HG02938 (cell line): ENCODE measurements around the gene GRWD1.
"Not testable (repeated sequence)": the region's sequence is repeated elsewhere in the genome, so short reads cannot be mapped to it uniquely, and the experiment has no call there.

Experiments used
- ATAC-seq: cut with Tn5 transposase; IDR thresholded peaks from one replicate; pipeline ENCODE4 v1.9.1; 2021; ENCODE audit warnings: mild to moderate bottlenecking, moderate library complexity; ENCODE audit not compliant: unreplicated experiment

GRWD1 gene

DNA sequence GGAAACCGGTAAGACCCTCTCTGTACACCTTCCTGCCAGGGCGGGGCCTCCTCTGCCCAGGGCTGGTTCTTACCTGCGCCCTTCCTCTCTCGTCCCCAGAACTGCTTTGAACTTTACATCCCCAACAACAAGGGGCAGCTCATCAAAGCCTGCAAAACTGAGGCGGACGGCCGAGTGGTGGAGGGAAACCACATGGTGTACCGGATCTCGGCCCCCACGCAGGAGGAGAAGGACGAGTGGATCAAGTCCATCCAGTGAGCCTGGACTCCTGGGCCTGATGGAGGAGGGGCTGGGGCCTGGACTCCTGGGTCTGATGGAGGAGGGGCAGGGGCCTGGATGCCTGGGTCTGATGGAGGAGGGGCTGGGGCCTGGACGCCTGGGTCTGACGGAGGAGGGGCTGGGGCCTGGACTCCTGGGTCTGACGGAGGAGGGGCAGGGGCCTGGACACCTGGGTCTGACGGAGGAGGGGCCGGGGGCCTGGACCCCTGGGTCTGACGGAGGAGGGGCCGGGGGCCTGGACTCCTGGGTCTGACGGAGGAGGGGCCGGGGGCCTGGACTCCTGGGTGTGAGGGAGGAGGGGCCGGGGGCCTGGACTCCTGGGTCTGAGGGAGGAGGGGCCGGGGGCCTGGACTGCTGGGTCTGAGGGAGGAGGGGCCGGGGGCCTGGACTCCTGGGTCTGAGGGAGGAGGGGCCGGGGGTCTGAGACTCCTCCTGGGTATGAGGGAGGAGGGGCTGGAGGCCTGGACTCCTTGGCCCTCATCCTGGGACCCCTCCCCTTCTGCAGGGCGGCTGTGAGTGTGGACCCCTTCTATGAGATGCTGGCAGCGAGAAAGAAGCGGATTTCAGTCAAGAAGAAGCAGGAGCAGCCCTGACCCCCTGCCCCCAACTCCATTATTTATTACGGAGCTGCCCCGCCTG lies 32.8 kb downstream of the GRWD1 start:
- ATAC-seq, result no peak

DNA sequence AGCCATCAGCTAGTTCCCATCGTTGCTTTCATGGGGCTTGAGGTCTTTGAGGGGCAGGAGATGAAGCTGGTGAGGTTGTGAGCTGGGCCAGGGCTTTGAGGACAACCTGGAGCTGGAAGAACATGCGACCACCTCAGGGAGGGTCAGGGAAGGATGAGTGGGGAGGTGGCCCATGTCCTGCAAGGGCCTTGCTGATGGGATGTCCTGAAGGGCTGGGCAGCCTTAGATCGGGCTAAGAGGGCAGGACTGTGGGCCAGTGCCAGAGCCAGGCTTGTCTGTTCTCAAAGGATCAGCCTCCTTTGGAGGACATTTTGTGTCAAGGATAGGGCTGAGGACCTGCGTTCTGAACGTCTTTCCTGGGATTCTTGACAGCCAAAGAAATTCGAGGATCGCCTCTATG lies 33.9 kb downstream of the GRWD1 start:
- ATAC-seq, result no peak

DNA sequence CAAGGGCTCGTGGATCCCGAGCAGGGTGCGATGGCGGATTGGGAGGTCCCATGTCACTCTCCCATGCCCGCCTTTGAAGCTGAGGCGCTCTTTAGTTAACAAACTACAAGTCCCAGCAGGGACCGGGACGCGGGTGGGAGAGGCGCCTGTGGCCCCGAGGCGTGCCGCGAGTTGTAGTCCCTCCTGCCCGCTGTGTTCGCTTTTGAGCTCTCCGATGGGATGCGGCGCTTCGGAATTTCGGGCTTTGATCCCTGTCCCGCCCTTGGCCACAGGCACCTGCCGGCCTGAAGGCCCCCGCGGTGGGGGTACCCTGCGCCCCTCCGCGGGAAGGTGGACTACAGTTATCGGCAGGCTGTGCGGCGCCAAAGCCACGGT lies 34.4 kb downstream of the GRWD1 start:
- no peak for ATAC-seq

DNA sequence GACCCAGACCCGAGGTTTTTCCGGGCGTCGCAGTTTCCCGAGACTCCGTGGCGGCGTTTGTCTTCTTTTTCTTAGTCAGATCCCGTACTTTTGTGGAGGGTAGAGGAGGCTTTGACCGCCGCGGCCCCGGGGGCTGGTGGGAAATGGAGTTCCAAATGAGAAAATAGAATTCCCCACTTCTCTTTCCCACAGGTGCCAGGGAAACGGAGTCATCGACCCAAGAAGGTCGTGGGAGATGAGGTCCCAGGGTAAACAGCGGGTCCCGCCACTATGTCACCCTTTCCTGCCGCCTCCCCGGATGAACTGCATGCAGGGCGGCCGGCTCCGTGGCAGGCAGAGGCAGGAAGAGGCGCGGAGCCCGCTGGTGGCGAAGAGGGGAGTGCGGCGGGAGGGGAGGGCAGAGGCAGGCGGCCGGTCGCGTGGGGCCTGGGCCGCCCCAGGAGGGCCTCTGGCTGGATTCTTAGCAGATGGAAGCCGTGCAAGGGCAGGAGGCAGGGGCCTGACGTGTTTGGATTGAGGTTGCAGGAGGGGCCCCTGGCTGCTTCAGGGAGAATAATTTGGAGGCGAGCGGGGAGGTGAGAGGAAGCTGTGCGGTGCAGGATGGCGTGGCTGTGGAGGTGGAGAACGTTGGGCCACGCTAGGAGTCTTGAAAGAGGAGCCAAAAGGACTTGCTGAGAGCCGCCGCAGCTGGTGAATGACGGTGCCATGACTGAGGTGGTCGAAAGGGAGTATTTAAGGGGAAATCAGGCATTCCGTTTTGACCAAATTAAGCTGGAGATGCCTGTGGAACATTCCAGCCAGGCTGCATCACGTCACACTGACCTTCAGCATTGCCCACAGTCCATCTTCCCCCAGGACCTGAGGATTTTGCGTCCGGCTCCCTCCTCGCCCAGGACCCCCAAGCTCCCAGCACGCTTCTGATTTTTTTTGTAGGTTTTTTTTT lies 35.0 kb downstream of the GRWD1 start:
- no peak for ATAC-seq

DNA sequence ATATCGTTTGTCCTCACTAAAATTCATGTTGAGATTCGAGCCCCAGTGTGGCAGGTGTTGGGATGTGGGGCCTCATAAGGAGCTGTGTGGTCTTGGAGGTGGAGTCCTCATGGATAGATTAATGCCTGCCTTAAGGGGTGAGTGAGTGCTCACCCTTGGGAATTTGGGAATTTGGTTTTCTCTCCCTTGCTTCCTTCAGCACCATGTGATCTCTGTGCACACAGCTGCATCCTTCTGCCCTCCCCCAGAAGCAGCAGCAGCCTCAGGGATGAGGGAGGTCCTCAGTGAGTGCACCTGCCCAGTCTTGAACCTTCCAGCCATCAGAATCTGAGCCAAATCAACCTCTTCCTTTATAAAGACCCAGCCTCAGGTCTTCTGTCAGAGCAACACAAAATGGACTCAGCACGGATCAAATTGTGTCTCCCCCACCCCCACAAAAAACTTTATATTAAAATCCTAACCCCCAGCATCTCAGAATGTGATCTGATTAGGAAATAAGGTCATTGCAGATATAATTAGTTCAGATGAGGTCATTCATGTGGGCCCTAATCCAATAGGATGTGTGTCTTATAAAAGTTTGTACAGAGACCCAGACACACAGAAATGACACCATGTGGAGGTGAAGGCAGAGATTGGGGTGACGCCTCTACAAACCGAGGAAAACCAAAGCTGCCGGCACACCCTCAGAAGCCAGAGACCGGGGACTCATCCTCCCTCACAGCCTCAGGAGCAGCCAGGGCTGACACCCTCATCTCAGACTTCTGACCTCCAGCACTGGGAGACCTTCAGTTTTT lies 36.3 kb downstream of the GRWD1 start:
- ATAC-seq, result no peak

DNA sequence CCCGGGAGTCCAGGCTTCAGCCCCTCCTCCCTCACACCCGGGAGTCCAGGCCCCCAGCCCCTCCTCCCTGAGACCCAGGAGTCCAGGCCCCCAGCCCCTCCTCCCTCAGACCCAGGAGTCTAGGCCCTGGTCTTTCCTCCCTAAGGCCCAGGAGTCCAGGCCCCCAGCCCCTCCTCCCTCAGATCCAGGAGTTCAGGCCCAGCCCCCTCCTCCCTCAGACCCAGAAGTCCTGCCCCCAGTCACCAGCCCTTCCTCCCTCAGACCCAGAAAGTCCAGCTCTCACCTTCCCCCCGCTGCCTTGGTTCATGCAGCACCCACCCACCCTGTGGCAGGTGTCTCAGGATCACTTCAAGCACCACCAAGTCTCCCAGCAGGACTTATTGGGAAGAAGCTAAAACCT lies 37.5 kb downstream of the GRWD1 start:
- no peak for ATAC-seq

DNA sequence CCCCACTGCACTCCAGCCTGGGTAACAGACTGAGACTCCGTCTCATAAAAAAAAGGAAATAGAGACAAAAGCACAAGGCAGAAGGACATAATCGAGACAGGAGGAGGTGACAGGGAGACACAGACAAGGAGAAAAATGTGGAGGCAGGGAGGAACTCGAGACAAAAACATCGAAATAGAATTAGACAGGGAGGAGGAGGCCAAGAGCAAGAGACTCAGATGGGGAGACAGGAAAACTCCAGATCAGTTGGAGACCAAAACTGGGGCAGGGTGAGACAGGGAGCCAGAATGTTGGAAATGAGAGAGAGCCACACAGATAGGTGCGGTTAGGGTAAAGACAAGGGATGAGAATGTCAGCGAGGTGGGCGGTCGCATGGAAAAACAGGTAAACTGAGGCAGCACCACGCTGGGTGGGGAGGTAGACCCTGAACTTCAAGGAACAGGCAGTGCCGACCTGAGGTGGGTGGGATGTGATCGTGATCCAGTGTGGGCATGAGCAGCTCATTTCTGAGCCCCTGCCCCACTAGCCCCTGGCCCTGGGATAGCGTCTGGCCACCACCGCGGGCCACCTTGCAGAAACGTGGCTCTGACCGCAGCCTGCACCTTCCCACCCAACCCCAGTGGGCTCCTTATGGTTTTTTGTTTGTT lies 38.6 kb downstream of the GRWD1 start:
- no peak for ATAC-seq

DNA sequence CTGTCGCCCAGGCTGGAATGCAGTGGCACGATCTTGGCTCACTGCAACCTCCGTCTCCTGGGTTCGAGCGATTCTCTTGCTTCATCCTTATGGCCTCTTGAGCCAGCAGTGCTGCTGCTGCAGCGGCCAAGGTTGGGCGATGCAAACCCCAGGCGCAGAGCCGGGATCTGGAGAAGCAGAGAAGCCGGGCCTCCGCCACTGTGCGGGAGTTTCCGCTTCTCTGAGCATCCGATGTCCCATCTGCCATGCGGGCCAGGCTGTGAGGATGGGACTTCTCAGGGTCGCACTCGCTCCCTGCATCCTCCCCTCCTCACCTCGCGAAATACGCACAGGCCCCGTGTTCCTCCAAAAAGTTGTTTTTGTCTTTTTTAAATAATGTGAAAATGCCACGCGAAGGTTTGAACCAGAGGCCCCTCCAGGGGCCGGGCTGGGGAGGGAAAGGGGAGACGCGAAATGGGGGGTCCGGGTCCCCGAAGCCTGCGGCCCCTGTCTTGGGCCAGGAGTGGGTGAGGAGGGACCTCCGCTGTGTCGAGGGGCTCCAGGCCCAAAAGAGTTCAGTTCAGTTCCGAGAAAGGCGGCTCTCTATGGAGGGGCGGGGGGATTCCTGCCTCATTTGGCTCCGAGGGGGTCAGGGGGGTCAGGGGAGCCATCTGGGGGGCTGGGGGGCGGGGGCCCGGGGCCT lies 39.3 kb downstream of the GRWD1 start:
- no peak for ATAC-seq

DNA sequence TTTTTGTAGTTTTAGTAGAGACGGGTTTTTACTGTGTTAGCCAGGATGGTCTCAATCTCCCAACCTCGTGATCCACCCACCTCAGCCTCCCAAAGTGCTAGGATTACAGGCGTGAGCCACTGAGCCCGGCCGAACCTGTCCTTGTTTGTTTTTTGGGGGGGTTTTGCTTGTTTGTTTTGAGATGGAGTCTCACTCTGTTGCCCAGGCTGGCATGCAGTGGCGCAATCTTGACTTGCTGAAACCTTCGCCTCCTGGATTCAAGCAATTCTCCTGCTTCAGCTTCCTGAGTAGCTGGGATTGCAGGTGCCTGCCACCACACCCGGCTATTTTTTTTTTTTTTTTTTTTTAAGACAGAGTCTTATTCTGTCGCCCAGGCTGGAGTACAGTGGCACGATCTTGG lies 40.9 kb downstream of the GRWD1 start:
- ATAC-seq, result not testable (repeated sequence)

DNA sequence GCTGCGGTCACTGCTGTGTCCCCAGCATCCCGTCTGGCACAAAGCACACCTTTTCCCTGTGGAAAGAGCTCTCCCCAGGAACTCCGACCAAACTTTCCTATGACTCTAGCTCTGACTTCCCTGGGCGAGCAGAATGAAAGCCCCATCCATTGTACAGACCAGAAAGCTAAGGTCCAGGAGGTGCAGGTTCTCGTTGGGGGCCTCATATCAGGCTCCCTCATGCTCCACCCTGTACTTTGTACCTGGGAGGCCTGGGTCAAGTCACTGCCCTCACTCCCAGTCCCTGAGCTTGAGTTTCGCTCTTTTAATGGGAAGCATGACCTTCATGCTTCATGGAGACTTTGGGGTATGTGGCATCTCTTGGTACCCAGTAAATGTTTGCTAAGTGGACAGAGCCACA lies 41.8 kb downstream of the GRWD1 start:
- ATAC-seq, result no peak

DNA sequence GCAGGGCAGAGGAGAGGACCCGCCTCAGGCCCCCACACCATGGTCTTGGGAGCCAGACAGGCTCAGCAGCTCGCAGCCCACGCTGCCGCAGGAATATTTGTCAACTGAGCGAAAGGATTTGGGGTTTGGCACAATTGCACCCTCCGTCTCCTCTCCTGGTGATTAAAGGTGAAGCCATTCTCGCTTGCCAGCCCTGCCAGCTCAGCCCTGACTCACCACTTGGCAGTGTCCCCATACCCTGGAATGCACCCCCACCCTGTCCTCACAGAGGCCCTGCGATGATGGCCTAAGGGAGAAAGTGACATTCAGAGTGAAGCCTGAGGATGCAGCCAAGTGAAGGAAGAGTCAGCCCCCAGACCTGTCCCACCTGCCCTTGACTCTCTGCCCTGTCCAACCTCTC lies 42.2 kb downstream of the GRWD1 start:
- no peak for ATAC-seq

DNA sequence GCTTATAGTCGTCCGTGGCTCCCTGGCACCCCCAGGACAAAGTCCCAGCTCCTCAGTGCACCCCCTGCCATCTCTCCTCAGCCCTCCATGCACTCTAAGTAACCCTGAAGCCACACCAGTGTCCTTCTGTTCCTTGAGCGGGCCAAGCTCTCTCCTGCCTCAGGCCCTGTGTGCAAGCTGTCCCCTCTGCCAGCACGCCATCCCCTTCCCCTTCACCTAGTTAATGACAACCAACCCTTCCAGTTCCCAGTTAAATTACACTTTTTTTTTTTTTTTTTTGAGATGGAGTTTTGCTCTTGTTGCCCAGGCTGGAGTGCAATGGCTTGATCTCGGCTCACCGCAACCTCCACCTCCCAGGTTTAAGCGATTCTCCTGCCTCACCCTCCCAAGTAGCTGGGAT lies 42.7 kb downstream of the GRWD1 start:
- ATAC-seq, result not testable (repeated sequence)

DNA sequence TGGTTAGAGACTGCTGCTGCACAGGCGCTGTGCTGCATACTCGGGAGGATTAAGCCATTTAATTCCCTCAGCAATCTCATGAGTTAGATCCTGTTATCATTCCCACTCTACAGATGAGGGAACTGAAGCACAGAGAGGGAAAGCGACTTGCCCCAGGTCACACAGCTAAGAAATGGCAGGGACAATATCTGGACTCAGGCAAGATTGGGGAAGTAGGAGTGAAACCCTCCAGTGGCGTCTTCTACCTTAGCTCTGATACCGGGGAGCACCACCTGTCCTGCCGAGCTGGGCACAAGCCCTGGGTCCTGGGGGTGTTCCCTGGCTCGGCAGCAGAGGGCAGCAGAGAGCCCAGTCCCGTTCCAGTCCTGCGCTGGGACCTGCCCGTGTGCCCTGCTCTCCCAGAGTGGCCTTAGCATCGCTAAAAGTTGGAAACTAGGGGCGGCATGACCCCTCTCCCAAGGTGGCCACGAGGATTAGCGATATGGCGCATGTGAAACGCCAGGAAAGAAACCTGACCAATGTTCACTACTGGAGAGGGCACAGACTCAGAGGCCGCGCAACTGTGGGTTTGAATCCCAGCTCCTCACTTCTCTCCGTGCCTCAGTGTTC lies 43.9 kb downstream of the GRWD1 start:
- no peak for ATAC-seq

DNA sequence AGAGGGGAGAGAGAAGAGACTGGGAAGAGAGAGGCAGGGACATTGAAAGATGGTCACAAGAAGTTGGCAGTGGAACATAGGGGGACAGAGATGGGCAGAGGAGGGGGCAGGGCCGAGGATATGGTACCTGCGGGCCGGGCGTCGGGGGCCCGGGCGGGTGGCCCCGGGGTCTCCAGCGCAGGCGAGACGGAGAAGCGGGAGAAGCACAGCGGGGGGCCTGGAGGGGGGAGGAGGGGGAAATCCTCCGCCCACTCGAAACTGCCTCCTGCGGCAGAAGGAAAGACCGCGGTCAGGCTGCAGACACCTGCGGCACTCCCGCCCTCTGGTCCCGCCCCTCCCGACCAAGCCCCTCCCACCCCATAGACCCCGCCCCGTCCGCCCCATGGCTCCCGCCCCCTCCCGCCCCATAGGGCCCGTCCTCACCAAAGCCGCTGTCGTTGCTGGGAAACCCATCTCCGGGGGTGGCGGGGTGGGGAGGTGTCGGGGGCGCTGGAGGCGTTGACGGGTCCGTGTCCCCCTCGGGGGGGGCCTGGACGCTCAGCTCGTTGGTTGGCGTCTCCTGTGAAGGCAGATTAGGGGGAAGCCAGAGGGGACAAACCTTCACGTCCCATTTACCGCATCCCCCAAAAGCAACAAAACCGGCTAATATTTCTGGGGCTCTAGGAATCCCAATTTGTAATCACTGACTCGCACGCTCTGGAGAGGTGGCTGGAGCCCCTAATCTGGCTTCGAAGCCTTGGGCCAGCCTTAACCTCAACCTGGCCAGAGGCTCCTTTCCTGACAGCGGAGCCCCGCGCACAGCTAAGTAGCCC lies 45.4 kb downstream of the GRWD1 start:
- ATAC-seq, result no peak

DNA sequence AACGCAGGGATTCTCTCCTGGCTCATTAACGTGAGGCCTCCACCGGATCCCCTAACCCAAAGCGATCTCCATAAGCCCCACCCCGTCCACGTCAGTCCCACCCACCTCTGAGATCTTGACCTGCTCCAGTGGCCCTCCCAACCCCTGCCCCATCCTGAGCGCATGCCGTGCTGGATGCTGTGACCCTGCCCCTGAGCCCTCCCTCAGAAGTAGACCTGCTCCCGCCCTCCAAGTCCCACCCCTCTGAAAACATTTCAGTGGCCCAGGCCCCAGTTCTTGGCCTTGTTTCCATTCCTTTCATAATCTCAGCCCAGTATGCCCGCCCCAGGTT lies 46.0 kb downstream of the GRWD1 start:
- no peak for ATAC-seq

DNA sequence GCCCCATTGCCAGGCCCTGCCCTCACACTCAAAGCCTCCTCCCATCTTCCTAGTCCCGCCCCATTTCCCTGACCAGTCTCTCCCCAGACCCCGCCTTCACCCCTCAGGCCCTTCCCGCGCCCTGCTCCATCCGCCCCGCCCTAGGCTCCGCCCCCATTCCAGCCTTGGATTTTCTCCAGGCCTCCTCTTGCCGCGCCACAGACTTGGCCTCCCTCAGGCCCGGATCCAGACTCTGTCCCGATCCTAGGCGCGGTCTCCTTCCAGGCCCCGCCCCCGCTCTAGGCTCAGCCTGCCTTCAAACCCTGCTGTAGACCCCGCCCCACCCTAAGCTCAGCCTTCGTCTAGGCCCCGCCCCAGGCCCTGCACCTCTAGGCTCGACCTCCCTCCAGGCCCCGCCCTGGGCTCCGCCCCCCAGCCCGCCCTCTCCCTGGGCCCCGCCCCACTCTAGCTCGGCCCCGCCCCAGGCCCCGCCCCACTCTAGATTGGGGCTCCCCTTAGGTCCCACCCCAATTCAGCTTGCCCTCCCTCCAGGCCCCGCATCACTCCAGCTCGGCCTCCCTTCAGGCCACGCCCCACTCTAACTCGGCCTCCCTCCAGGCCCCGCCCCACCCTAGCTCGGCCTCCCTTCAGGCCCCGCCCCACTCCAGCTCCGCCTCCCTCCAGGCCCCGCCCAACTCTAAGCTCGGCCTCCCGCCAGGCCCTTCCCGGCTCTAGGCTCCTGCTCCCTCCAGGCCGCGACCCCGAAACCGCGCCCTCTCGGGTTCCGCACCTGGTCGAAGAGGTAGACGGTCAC lies 47.3 kb downstream of the GRWD1 start:
- ATAC-seq, result no peak

DNA sequence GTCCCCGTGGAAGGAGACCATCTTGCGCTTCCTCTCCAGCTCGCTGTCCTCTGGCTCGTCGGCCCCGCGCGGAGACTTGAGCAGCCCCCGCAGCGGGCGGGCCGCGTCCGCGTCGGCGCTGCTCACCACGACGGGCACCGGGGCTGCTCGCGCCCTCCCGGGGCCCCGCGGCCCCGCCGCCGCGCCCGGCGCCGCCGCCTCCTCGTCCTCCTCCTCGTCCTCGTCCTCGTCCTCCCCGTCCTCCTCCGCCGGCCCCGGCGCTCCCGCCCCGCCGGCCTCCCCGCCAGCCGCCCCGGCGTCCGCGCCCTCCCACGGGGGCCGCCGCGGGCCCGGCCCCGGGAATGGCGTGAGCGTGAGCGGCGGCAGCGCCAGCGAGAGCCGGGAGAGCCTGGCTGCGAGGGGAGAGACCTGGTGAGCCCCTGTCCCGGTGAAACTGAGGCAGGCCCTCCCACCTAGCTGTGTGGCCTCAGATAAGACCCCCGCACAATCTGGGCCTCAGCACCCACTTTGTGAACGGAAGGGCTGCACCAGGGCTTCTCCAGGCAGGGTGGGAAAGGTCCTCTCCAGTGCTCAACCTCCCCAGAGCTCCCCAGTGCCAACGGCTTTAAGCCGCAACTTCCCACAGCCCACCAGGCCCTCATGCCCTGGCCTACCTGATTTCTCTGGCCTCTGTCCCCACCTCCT lies 48.1 kb downstream of the GRWD1 start:
- no peak for ATAC-seq

DNA sequence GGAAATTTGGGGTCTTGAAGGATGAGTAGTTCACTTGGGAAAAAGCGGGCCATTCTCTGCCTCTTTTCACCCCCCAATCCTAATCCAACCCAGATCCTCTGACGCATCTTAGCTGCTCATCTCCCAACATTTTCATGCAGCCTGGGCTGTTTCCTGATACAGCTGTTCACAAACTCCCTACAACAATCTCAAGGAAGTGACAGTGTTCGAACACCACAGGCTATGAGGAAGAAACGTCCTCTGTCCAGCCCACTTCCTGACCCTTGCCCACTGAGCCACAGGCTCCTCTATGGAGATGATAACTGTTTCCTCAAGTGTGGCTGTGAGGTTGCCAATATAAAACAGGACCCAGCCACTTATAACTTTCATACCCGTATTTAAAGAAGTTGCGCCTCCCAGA lies 49.6 kb downstream of the GRWD1 start:
- no peak for ATAC-seq
